ENCODE measurements around the gene ATP10B.

DNA sequence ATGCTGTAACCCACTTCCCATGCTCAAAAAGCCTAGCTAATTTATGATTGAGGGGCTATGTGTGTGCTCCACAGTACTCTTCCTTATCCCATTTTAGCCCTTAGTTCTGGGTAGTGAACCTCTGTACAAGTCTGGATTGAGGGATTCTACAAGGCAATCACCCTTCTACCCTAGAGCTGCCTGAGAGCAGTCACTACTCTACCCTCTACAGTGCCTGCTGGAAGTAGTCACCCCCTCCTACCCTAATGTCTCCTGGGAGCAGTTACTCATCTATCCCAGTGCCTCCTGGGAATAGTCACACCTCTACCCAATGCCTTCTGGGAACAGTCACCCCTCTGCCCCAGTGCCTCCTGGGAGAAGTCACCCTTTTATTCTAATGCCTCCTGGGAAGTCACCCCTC, 150.6 kb downstream of the ATP10B start:
- TF ChIP-seq ZNF121 (CRISPR knock-in tag; IDR thresholded peaks at IDR 0.05) (no peak), ZNF317 (CRISPR knock-in tag; IDR thresholded peaks at IDR 0.05; ENCODE audit: borderline replicate concordance, low read depth) (no peak), CREB1 (CRISPR knock-in tag; IDR thresholded peaks at IDR 0.05) (no peak)
- TF ChIP-seq, protein P1, sequence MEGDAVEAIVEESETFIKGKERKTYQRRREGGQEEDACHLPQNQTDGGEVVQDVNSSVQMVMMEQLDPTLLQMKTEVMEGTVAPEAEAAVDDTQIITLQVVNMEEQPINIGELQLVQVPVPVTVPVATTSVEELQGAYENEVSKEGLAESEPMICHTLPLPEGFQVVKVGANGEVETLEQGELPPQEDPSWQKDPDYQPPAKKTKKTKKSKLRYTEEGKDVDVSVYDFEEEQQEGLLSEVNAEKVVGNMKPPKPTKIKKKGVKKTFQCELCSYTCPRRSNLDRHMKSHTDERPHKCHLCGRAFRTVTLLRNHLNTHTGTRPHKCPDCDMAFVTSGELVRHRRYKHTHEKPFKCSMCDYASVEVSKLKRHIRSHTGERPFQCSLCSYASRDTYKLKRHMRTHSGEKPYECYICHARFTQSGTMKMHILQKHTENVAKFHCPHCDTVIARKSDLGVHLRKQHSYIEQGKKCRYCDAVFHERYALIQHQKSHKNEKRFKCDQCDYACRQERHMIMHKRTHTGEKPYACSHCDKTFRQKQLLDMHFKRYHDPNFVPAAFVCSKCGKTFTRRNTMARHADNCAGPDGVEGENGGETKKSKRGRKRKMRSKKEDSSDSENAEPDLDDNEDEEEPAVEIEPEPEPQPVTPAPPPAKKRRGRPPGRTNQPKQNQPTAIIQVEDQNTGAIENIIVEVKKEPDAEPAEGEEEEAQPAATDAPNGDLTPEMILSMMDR (IDR thresholded peaks at IDR 0.05) = no peak
- TF ChIP-seq, protein P2, sequence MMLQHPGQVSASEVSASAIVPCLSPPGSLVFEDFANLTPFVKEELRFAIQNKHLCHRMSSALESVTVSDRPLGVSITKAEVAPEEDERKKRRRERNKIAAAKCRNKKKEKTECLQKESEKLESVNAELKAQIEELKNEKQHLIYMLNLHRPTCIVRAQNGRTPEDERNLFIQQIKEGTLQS (CRISPR knock-in tag; conservative IDR thresholded peaks at IDR 0.05) = no peak

All from WTC11 (cell line).